H9 (cell line): ENCODE measurements around the gene HVCN1. TPM values are rescaled to one million over a fixed set of nuclear protein-coding genes. Genes with fewer than 3 reads are reported as not detected.

Experiments used
- DNase-seq: peaks from one replicate; pipeline ENCODE4 v3.0.0-alpha.2; 2017
- H2AFZ ChIP-seq: one replicate; pipeline ENCODE4 v1.6.1; 2013; ENCODE audit warnings: mild to moderate bottlenecking, low read length, control low read depth, moderate library complexity
- H2AK5ac ChIP-seq: 2 replicates; pipeline ENCODE4 v1.6.1; 2013; ENCODE audit warnings: low read length, control low read depth, mixed read lengths; ENCODE audit not compliant: insufficient read length
- H2BK120ac ChIP-seq: one replicate; pipeline ENCODE4 v1.6.1; 2013; ENCODE audit warnings: low read depth, mild to moderate bottlenecking, low read length, control low read depth, inconsistent platforms; ENCODE audit not compliant: poor library complexity, severe bottlenecking
- H2BK12ac ChIP-seq: 2 replicates; pipeline ENCODE4 v1.6.1; 2013; ENCODE audit warnings: low read length, control low read depth, mixed read lengths, low read depth; ENCODE audit not compliant: insufficient read length
- H2BK15ac ChIP-seq: 2 replicates; pipeline ENCODE4 v1.6.1; 2013; ENCODE audit warnings: low read depth, low read length, control low read depth
- H2BK20ac ChIP-seq: one replicate; pipeline ENCODE4 v1.6.1; 2013; ENCODE audit warnings: low read depth, mild to moderate bottlenecking, low read length, control low read depth, inconsistent platforms; ENCODE audit not compliant: poor library complexity, severe bottlenecking
- H2BK5ac ChIP-seq: 2 replicates; pipeline ENCODE4 v1.6.1; 2013; ENCODE audit warnings: low read length, control low read depth, mixed read lengths; ENCODE audit not compliant: insufficient read length
- H3K14ac ChIP-seq: 2 replicates; pipeline ENCODE4 v1.6.1; 2013; ENCODE audit warnings: low read length, control low read depth; ENCODE audit not compliant: insufficient read depth
- H3K18ac ChIP-seq: 2 replicates; pipeline ENCODE4 v1.6.1; 2013; ENCODE audit warnings: low read depth, mild to moderate bottlenecking, mixed read lengths, low read length, control low read depth; ENCODE audit not compliant: insufficient read length
- H3K23ac ChIP-seq: 2 replicates; pipeline ENCODE4 v1.6.1; 2013; ENCODE audit warnings: low read length, control low read depth, mixed read lengths, low read depth; ENCODE audit not compliant: insufficient read length
- H3K23me2 ChIP-seq: 2 replicates; pipeline ENCODE4 v1.6.1; 2013; ENCODE audit warnings: low read depth, mild to moderate bottlenecking, mixed read lengths, low read length, control low read depth; ENCODE audit not compliant: insufficient read length, poor library complexity, severe bottlenecking
- H3K27ac ChIP-seq: 2 replicates; pipeline ENCODE4 v1.5.1; 2013; ENCODE audit warnings: low read length, control low read depth, mixed read lengths, low read depth; ENCODE audit not compliant: insufficient read length
- H3K27me3 ChIP-seq: 2 replicates; pipeline ENCODE4 v1.6.1; 2013; ENCODE audit warnings: low read length, control low read depth, inconsistent platforms; ENCODE audit not compliant: insufficient read depth
- H3K4ac ChIP-seq: 2 replicates; pipeline ENCODE4 v1.6.1; 2013; ENCODE audit warnings: low read depth, mild to moderate bottlenecking, control low read depth, inconsistent platforms, low read length, moderate library complexity
- H3K4me1 ChIP-seq: 2 replicates; pipeline ENCODE4 v1.6.1; 2013; ENCODE audit warnings: low read length, control low read depth, inconsistent platforms; ENCODE audit not compliant: insufficient read depth
- H3K4me2 ChIP-seq: 2 replicates; pipeline ENCODE4 v1.6.1; 2013; ENCODE audit warnings: low read length, control low read depth, mixed read lengths; ENCODE audit not compliant: insufficient read length, insufficient read depth
- H3K56ac ChIP-seq: 2 replicates; pipeline ENCODE4 v1.6.1; 2013; ENCODE audit warnings: low read depth, mild to moderate bottlenecking, mixed read lengths, low read length, control low read depth; ENCODE audit not compliant: insufficient read length
- H3K79me1 ChIP-seq: 2 replicates; pipeline ENCODE4 v1.6.1; 2013; ENCODE audit warnings: low read depth, mild to moderate bottlenecking, moderate library complexity, low read length, control low read depth, inconsistent platforms; ENCODE audit not compliant: insufficient read depth, poor library complexity, severe bottlenecking
- H3K79me2 ChIP-seq: 2 replicates; pipeline ENCODE4 v1.6.1; 2013; ENCODE audit warnings: low read length, control low read depth, inconsistent platforms; ENCODE audit not compliant: insufficient read depth
- H3K9ac ChIP-seq: 2 replicates; pipeline ENCODE4 v1.6.1; 2013; ENCODE audit warnings: low read length, control low read depth, mixed read lengths; ENCODE audit not compliant: insufficient read length; ENCODE audit errors: extremely low read depth
- H3K9me3 ChIP-seq: one replicate; pipeline ENCODE4 v1.6.1; 2013; ENCODE audit warnings: low read depth, low read length, inconsistent platforms; ENCODE audit not compliant: control insufficient read depth
- H3T11ph ChIP-seq: one replicate; pipeline ENCODE4 v1.6.1; 2013; ENCODE audit warnings: mild to moderate bottlenecking, low read length, control low read depth, inconsistent platforms
- H4K20me1 ChIP-seq: one replicate; pipeline ENCODE4 v1.6.1; 2013; ENCODE audit not compliant: control insufficient read depth, insufficient read length, insufficient read depth
- H4K5ac ChIP-seq: 2 replicates; pipeline ENCODE4 v1.6.1; 2013; ENCODE audit warnings: low read depth, mild to moderate bottlenecking, mixed read lengths, low read length, control low read depth; ENCODE audit not compliant: insufficient read length
- H4K8ac ChIP-seq: replicated peaks from 2 replicates; pipeline ENCODE4 v1.6.1; 2013; ENCODE audit warnings: low read length, control low read depth, mixed read lengths, low read depth; ENCODE audit not compliant: insufficient read length
- H4K91ac ChIP-seq: 2 replicates; pipeline ENCODE4 v1.6.1; 2013; ENCODE audit warnings: low read depth, mild to moderate bottlenecking, moderate library complexity, mixed read lengths, low read length, control low read depth; ENCODE audit not compliant: insufficient read length
- H3K27ac Mint-ChIP-seq, 3 experiments: 2 replicates in 2 of 3; 3 replicates in 1 of 3; pipeline ENCODE4 v1.8.0; 2020 to 2021; ENCODE audit warnings: mixed read lengths in 3 of 3, mild to moderate bottlenecking in 1 of 3, moderate library complexity in 1 of 3
- H3K27me3 Mint-ChIP-seq: 2 replicates; pipeline ENCODE4 v1.8.0; 2021; ENCODE audit warnings: low read depth, mild to moderate bottlenecking, moderate library complexity, mixed read lengths
- H3K36me3 Mint-ChIP-seq, 3 experiments: 2 replicates in 2 of 3; 3 replicates in 1 of 3; pipeline ENCODE4 v1.8.0; 2020 to 2021; ENCODE audit warnings: low read depth in 3 of 3, mixed read lengths in 3 of 3; ENCODE audit not compliant: insufficient read depth in 1 of 3
- H3K4me1 Mint-ChIP-seq, 2 experiments: 2 replicates each; pipeline ENCODE4 v1.8.0; 2020; ENCODE audit warnings: mixed read lengths in 2 of 2
- H3K4me3 Mint-ChIP-seq, 2 experiments: 2 replicates in 1 of 2; 3 replicates in 1 of 2; pipeline ENCODE4 v1.8.0; 2020 to 2021; ENCODE audit warnings: mild to moderate bottlenecking in 2 of 2, mixed read lengths in 2 of 2, moderate library complexity in 1 of 2
- H3K9me3 Mint-ChIP-seq, 2 experiments: 2 replicates in 1 of 2; 3 replicates in 1 of 2; pipeline ENCODE4 v1.8.0; 2020; ENCODE audit warnings: mild to moderate bottlenecking in 2 of 2, mixed read lengths in 2 of 2, moderate library complexity in 1 of 2
- CTCF ChIP-seq: fragments of 200-600 bp; sonication (generic); conservative IDR thresholded peaks from 3 replicates; pipeline ENCODE4 v1.8.0; 2021; ENCODE audit warnings: antibody characterized with exemption, mild to moderate bottlenecking
- WGBS: extraction: QIAGEN DNeasy Blood & Tissue Kit; methylation state at CpG from one replicate; pipeline ENCODE4 v1.1.7; 2013; ENCODE audit warnings: missing lambda C conversion rate, low lambda C conversion rate, mixed read lengths; ENCODE audit not compliant: insufficient read length; ENCODE audit errors: extremely low coverage; 5-methylcytosine and 5-hydroxymethylcytosine counted together
- total RNA-seq: library from RNA; stranded (reverse); gene quantifications from 2 replicates; pipeline ENCODE4 v1.2.1, GENCODE V29; 2021

The HVCN1 gene
- total RNA-seq, 1 experiment from 2014 or later: 5.2 TPM

- no peak overlapping the region for H3K4me3 Mint-ChIP-seq
- WGBS: no CpG with 5 or more reads among the region's 8 CpGs
- H3K27ac ChIP-seq: no peak overlapping the region
These were observed 61.3 kb downstream of the HVCN1 start for GRCh38 chr12:110627500-110628195.

More at GRCh38 chr12:110627500-110628195, 61.3 kb downstream of the HVCN1 start:
- H4K20me1 ChIP-seq: no peaks in the 10 kb centered on the region
- H3K36me3 Mint-ChIP-seq: no peaks in the 10 kb centered on the region; a peak in 1 of 7 replicates
- H4K5ac ChIP-seq: no peak overlapping the region
- H2BK15ac ChIP-seq: no peak overlapping the region
- no peak overlapping the region for H3K56ac ChIP-seq
- no peaks in the 10 kb centered on the region for H3K4me1 ChIP-seq
- H2AK5ac ChIP-seq: no peak overlapping the region
- H2AFZ ChIP-seq: no peak overlapping the region
- no peak overlapping the region for H3K14ac ChIP-seq
- no peaks in the 10 kb centered on the region for H3K23me2 ChIP-seq
- H3K27me3 Mint-ChIP-seq: no peaks in the 10 kb centered on the region; the same call in 1 of the 2 replicates
- no peaks in the 10 kb centered on the region for H3K9me3 ChIP-seq
- H3K9me3 Mint-ChIP-seq: no peaks in the 10 kb centered on the region
- H2BK120ac ChIP-seq: no peak overlapping the region
- H3K27me3 ChIP-seq: no peaks in the 10 kb centered on the region
- no peaks in the 10 kb centered on the region for H3K4me1 Mint-ChIP-seq
- H3K9ac ChIP-seq: no peak overlapping the region
- TF ChIP-seq CTCF: no peak
- no peak overlapping the region for H3K18ac ChIP-seq
- H4K8ac ChIP-seq: no peak overlapping the region
- H3K79me1 ChIP-seq: no peaks in the 10 kb centered on the region
- H4K91ac ChIP-seq: no peak overlapping the region
- no peak overlapping the region for H3K23ac ChIP-seq
- H3T11ph ChIP-seq: no peak overlapping the region
- no peak overlapping the region for H2BK12ac ChIP-seq
- no peak overlapping the region for H2BK20ac ChIP-seq
- H2BK5ac ChIP-seq: no peak overlapping the region
- no peak overlapping the region for H3K4ac ChIP-seq
- no peaks in the 10 kb centered on the region for H3K79me2 ChIP-seq
- no peak overlapping the region for H3K27ac Mint-ChIP-seq
- no peak for DNase-seq
- H3K4me2 ChIP-seq: no peak overlapping the region
